NCI-H460 (cell line): Measurements from ENCODE around the gene DPYSL4. TPM values are rescaled to one million over a fixed set of nuclear protein-coding genes. Genes with fewer than 3 reads are reported as not detected.

ENCODE experiments used
- DNase-seq: peaks from one replicate; pipeline ENCODE4 v3.0.0-alpha.2; 2016; ENCODE audit warnings: low read depth; ENCODE audit errors: extremely low read depth
- total RNA-seq: library from RNA; depleted of rRNA; stranded (reverse); fragments of >200 nt; shearing (Covaris generic); gene quantifications from 2 replicates; pipeline ENCODE4 v1.2.3, GENCODE V29; 2014

Gene DPYSL4
- total RNA-seq, 1 experiment from 2014 or later: 2.1 TPM

DNA sequence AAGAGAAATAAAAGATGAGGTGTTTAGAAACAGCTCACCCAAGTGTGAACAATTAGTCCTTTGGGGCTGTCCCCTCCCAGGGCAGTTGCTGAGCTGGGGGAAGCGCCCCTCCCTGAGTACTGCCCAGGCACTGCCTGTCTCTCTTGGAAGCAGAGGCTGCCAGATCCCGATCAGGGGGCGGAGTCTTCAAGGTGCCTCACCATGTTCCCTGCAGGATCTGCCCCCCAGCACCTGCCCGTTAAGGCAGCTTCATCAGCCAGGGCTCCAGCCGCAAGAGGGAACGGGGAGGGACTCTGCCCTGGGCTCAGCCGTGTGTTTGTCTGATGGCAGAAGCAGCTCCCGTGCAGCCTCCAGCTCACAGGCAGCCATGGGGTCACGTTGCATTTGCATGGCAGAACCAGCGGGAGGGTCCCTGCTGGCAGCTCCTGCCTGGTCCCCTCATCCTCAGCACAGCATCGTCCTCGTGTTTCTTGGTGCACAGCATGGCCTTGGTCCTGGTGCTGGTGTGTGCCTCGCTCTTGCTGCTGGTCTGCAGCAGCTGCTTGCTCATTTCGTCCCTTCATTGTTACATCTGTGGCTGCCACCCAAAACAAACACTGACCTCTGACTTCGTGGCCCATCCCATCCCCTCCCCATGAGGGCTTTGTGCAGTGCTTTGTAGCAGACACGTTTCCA lies 10.7 kb upstream of the DPYSL4 start:
- no peak for DNase-seq

DNA sequence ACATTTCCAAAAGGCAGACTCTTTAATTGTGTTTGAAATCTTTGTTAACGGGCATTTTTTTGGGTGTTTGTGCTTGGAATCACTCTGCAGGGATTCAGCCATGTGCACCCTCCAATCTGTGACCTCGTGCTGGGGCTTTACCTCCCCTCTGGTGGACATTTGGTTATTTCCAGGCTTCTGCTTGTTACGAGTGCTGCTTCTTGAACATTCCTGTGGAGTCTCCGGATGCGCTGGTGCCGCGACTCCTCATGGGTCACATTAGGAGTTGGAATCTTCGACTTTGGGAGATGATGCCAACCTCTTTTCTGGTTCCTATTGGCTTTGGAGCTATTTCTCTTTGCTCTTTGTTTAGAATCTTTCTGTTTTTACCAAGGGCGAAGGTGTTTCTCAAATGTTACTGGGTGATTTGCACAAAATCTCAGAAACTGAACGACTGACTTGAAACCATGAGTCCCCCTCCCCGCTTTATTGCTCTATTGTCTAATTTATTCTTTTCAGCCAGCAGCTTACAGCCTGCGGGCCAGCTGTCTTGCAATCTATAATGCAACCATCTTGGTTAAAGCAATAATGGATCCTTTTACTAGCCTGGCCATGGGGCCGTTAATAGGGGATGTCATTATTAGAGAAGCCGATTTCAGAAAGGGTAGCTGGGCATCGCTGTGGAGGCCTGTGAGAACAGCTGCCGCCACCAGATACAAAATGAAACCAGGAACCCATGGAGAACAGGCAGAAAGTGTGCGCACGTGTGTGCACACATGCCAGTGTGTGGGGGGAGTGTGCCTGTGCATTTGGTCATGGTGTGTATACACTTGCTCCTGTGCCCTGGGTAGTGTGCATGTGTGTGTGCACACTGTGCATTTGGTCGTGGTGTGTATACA lies 9.9 kb upstream of the DPYSL4 start:
- no peak for DNase-seq

DNA sequence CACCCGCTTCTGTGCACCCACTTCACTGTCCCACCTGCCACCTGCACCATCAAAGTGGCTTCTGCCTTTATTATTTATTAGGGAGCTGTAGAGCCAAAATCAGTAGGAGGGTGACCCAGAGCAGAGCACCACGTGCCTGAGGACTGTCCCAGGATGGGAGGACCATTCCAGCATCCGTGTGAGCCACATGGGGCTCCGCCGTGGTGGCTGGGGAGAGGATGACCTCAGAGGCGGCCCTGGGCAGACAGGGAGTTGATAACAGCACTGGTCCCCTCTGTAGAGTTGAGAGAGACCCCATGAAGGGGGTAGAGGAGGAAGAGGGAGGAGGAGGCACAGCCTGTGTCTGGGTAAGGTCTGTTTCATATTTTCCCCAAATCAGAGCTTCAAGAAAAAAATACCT lies 8.7 kb upstream of the DPYSL4 start:
- no peak for DNase-seq

DNA sequence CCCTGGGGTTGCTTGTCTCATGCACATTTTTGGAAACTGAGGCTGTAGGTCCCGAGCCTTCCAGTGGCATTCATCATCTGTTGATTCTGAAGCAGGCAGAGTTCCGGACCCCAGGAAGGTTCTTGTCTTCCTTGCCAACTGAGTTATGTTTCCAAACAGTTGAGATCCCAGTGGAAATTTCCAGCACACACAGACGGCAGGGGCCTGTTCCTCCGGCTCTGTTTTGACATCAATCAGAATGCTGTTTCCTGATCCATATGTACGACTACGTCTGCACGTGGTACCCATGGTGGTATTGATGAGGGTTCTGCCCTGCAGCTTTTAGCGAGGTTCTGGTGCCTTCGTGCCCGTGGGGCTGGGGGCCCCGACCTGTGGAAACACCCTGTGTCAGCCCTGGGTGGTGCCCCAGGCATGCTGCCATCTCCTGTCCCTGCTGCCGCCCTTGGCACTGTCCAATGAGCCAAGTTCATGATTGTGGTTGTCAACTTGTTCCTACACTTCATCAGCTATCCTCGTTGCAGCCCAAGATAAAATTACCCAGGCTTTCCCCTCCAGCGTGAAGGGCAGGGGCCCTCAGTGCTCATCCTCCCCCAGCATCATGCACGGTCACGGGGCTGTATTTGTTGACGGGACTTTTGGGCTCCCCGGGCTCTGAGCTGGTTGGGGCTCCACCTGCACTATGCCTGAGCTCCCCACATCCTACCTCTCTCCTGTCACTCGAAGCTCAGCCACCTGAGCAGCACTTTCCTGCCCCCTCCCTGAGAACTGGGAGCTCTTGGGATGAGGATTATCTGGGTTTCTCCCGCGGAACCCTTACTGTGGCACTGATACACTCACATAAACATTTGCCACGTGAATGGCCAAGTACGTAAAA lies 7.8 kb upstream of the DPYSL4 start:
- DNase-seq: no peak

DNA sequence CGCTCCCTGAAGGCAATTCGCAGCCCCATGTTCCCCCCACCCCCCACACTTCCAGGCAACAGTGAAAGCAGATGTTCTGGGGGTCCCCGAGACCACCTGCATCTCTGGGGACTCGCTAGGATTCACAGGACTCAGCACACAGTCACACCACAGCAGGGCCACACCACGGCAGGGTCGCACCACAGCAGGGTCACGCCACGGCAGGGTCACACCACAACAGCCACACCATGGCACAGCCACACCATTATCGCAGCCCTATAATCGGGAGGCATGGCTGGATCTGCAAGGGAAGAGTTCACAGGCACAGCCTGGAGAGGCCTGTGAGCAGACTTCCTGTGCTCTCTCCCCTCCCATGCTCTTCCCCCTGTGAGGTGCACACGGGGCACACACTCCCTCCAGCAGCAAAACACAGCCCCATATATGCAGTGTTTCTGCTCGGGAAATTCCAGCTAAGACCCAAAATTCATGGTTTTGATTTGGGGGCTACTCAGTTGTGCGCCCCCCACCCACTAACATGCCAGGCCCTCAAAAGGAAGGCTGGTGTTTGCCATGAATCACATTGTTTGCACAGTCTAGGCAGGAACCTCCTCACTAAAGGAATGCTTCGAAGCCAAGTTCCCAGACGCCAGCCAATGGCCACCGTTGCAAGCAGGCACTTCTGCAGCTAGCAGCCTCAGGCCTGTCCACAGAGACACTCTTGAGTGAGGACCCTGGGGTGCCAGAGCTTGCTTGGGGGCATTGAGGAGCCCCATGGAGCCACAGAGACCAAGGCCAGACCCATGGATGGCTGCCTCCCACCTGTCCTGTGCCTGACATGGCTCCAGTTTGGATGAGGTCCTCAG lies 7.0 kb upstream of the DPYSL4 start:
- no peak for DNase-seq

DNA sequence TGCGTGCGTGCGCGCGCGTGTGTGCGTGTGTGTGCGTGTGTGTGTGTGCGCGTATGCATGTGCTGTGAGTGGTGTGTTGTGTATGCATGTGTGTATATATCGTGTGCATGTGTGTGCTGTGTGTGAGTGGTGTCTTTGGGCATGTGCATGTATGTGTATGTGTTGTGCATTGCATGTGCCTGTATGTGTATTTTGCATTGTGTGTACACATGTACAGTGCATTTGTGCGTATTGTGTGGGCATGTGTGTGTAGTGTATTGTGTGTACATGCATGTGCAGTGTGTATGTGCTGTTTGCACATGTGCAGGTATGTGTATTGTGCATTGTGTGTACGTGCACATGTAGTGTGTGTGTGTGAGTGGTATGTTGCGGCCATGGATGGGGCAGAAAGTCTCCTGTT lies 6.0 kb upstream of the DPYSL4 start:
- DNase-seq: no peak

DNA sequence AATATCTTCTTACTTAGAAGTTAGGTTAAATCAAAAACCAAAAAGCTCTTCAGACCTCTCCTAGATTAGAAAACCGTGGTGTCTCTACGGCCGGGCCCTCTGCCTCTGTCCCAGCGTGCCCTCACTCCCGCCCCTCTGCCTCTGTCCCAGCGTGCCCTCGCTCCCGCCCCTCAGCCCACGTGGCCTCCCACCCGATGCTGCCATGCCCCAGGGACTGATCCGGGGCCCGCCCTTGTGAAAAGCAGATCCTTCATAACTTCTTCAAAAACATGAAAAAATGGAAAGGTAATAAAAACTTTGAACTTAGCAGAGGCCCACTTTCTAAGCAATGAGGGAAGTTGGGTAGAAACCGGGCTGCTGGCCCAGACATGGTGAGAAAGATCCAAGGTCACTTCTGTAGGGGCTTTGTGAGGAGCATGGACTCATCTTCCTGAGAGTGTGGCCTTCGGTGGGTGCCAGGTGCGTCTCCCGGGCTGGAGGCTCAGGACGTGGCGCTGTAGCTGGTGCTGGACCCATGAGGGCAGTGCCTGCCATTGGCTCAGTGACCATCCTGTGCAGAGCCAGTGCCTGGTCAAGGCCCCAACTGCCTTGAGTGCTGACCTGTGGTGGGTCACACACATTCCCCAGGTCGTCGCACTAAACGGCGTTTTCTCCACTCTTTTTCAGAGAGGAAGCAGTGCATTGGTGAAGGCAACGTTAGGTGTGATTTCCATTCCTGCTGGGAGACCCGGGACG lies 4.9 kb upstream of the DPYSL4 start:
- no peak for DNase-seq

DNA sequence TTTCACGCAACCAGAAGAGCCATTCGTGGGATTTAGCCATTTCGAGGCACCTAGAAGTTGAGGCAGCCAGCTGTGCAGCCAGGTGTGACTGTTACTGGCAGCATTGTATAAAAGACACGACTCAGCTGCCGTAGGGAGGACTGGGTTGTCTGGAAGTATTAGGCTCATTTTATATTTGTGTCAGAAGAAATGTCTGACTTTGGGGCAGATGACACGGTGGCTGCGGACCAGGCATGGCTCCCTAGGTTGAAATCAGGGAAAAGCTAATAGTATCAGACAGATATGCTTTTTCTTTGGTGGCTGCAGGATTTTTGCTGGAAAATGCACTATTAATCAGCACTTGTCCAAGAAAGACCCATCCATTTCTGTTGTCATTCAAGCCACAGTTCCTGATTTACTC lies 4.2 kb upstream of the DPYSL4 start:
- DNase-seq: no peak

DNA sequence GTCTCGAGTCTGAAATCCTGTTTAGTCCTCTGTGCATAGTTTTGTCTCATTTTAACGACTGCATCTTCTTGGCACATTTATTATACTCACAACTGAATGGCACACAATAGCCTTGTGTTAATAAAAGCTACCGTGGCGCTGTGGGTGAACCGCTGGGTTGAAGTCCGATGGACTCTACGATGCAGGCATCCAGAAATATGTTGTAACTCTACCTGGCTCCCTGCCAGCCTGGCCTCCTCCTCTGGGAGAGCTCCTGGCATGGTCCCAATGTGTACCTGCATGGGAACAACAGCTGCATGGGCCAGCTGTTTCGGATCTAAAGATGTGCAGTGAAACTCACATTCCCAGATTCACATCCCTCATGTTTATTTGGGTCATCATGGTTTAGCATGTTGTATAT lies 3.7 kb upstream of the DPYSL4 start:
- no peak for DNase-seq

DNA sequence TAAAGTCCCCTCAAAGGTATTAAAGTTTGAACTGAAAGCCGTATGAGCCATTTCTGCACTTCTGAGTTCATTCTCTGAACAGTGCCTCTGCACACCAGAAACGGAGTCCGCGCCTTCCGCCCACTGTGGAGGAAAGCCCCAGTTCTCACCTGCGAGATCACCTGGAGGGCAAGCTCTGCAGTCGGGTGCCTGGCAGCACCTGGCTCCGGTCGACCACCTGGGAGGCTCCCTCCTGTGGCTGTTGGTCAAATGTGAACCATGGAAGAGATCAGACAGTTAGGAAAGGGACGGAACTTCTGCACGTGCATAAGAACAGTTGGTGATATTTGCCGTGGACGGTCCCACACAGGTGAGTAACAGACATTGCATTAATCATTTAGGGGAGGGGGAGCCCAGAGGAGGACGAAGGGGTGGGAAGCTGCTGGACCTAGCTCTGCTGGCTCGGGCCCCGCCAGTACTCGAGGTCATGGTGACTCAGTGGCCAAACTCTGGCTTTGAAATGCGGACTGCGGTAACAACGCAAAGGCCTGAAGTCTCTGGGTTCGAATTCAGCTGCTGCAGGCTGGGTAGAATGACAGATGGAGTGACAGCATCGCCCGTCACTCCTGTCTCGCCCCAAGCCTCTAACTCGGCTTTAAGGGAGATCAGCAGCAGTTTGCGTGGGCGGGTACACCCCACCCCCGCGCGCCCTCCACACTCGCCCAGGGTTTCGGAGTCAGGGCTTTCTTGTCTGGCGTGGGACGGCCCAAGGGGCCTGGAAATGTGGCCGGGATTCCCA lies 1.7 kb upstream of the DPYSL4 start:
- DNase-seq: no peak

DNA sequence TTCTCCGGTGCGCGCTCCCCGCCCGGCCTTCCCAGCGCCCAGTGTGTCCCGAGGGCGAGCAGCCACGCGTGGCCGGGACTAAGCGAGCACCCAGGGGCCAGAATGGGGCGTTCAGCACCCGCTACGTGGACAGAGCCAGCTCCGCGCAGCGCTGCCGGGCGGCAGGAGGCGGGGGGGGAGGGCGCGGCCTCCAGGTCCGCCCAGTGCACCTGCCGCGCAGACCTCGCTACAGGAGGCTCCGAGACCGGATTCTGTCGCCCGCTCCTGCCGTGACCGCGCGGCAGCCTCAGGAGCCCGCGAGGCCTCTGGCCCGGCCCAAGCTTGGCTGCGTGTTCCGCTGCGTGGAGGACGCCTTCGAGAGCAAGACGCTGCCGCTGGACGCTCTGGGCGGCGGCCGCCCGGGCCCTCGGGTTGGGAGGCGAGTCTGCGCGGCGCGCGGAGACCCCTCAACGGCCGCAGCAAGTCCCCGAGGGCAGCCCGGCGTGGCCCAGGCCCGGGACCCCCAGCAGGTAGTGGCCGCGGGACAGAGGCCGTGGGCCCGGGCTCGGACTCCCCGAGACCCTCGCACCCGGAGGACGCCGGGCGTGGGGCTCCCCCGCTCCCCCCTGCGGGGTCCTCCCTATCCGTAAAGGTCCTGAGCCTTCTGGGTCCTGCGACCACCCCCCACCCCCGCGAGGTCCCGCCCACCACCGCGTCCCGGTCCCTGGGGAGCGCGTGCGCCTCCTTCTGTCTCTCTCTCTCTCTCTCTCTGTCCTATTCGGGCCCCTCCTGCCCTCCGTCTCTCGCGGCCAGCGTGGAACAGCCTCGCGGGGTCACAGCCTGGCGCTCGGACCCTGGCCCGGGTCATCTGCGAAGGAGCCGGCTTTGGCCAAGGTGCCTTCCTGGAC lies 904 bp upstream of the DPYSL4 start:
- no peak for DNase-seq

DNA sequence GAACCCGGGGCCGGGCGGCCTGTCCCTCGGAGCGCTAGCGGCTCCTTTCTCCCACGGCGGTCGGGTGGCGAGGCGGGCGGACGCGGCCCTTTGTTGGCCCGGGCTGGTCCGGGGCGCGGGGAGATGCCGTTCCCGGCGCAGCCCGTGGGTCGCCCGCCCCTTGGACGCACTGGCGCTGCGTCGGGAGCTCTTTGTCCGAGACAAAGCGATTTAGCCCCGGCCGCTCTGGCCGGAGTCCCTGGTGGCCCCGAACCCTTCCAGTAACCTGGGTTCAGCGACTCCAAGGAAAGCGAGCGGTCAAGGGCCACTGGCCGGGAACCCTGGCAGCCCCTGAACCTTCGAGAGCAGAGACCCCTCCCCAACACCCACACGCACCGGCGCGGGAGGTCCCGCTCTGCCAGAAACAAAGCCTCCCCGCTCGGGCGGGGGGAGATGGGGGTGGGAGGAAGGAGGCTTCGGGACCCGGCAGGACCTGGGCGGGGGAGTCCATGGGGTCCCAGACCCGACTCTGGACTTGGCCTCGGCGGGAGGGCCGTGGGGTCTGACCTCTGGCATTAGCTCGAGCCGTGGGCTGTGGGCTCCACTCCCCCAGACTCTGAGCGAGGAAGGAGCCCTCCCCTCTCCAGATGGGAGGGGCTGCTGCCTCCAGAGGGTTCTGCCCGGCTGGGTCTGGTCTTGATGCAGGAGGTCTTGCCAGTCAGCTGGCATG lies 836 bp downstream of the DPYSL4 start:
- DNase-seq: no peak

DNA sequence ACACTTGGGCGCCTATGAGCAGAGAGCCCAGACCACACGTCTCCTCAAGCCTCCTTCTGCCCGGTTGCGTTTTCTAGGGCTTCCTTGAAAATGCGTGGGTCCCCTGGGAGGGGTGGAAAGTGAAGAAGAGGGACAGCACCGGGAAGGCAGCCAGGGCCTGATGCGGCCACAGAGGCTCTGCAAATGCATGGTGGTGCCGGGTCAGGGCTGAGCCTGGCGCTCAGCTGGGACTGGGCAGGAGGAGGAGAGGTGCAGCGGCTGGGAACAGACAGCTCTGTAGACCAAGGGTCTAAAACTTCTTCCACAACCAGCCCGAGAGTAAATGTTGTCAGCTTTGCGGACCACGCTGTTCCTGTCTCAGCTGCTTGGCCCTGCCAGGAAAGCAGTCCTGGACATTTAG lies 1.6 kb downstream of the DPYSL4 start:
- no peak for DNase-seq

DNA sequence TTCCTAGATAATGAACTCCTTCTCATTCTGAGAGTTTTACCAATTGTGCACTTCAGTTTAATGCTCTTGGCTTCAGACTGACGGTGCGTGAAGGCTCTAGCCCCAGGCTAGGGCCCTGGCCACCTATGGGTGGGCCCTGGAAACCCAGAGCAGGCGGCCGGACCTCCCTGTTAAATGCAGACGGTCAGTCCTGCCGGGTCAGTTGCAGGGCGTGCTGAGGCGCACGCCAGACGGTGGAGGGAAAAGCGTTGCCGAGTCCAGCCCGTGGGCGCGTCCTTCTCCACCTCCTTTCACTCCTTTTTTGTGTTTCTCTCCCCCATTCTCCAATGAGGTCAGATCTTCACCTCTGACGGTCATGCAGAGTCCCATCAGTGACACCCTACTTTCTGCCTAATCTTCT lies 2.3 kb downstream of the DPYSL4 start:
- no peak for DNase-seq

DNA sequence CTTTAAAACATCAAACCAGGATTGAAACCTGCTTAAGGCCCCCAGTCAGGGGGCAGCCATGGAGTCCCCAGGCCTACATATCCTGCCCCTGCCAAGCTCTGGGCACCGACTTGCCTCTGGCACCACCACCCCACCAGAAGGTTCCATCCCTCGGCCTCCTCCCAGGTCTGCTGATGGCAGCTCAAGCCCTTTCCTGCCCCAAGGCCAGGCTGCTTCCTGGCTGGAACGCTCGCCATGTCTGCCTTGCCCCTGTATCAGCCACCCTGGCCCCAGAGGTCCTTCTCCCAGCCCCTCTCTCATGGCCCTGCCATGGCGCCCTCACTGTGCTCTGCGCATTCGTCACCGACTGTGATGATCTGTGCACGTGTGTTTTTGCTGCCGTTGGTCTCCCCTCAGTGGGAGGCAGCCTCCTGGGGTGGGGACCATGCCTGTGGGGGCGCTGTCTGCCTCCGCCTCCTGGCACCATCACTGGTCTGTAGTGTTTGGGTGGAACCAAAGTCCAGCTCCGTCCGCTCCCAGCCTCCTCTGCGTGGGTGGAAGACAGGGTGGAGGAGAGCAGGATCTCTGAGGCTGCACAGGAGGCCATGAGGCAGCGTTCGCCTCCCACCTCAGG lies 3.2 kb downstream of the DPYSL4 start:
- no peak for DNase-seq

DNA sequence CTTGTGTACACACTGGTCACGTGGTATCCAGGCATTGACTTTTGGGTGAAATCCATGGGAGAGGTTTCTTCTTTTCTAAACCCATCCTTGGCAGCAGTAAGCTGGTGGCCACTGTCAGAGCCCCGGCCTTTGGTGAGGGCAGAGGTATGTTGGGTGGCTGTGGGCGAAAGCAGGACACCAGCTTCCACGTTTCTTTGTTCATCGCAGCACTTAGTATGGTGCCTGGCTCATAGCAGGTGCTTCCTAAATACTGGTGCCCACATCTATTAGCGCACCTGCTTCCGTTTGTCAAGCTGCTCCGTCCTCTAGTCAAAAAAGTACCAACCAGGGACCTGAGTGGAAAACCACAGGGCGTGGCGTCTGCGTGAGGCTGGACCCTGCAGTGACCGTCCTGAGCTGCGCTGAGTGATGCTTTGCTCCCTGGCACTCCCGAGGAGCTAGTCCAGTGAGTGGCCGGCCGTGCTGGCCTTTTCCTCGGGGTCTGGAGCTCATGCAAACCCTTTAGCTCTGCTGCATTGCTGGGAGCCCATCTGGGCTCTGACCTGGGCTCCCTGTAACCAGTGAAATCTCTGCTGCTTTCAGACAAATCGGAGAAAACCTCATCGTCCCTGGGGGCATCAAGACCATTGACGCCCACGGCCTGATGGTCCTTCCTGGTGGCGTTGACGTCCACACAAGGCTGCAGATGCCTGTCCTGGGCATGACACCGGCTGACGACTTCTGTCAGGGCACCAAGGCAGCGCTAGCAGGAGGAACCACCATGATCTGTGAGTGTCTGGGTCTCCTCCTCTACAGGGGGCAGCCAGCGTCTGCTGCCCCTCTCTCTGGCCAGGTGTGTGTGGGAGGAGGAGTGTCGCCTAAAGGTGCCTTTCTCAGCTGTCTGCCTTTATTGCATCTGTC lies 5.6 kb downstream of the DPYSL4 start:
- no peak for DNase-seq
